Right renal pelvis (tissue), 4 donors: Measurements from ENCODE around the gene ZNF330. TPM values are rescaled to one million over a fixed set of nuclear protein-coding genes. Genes with fewer than 3 reads are reported as not detected.

Experiments used
- polyA plus RNA-seq, 4 donors: library from polyadenylated mRNA; unstranded; fragments of 120-200 nt; gene quantifications; one replicate each; pipeline ENCODE4 v1.2.1, GENCODE V29; 2013; ENCODE audit not compliant: insufficient read length in 4 of 4

ZNF330 gene
- polyA plus RNA-seq, 4 donors: 51.1 to 62.3 (median 57.7) TPM

Other genes with a start within 250 kb of the ZNF330 start
- 10 to 100 TPM; 26.0 to 28.6 (median 27.1) TPM for gene RNF150, start 87.4 kb upstream of the ZNF330 start, polyA plus RNA-seq